K562 (cell line): ENCODE results near the gene NTRK3. TPM values are rescaled to one million over a fixed set of nuclear protein-coding genes. Genes with fewer than 3 reads are reported as not detected.

Source experiments
- ATAC-seq: fragments of 200-7000 bp; cut with Tn5 transposase; 3 replicates; pipeline ENCODE4 v1.9.1; 2020; ENCODE audit warnings: moderate library complexity
- BruUV-seq: library from RNA; stranded (reverse); fragments of 400-500 nt; replicated peaks from 2 replicates; lab custom pipeline; 2021; lab: Mats Ljungman, UMichigan
- CTCF ChIA-PET: fragments of 300-600 bp; formaldehyde crosslinking; extraction: SDS; loops from one replicate; lab custom pipeline; 2021; ENCODE audit warnings: low intra/inter-chr PET ratio; lab: Yijun Ruan, JAX
- POLR2A ChIA-PET: fragments of 300-600, 350-650 bp; sonication (Branson Sonifier 250); formaldehyde crosslinking; extraction: SDS; loops from one replicate; lab custom pipeline; 2021; ENCODE audit warnings: antibody characterized with exemption, inconsistent platforms; lab: Yijun Ruan, JAX
- DNase-seq, 4 experiments: peaks; one replicate each; pipeline versions ENCODE4 v3.0.0 to v3.0.0-alpha.2; 2011 to 2018; ENCODE audit warnings: low spot score in 3 of 4, mixed read lengths in 3 of 4; ENCODE audit errors: extremely low read depth in 1 of 4
- FAIRE-seq: peaks from 2 replicates; lab custom pipeline; 2011; peaks lifted over from hg19 to GRCh38; lab: Jason Lieb, UNC
- H2AFZ ChIP-seq: 2 replicates; pipeline ENCODE4 v1.6.0; 2011; ENCODE audit warnings: low read depth, low read length, control low read depth, inconsistent platforms
- H3K27ac ChIP-seq: fragments of 200-600 bp; 3 replicates; pipeline ENCODE4 v1.8.0; 2011; ENCODE audit warnings: low read depth, mild to moderate bottlenecking, control low read depth, inconsistent platforms, low read length, moderate library complexity, mixed read lengths; ENCODE audit errors: extremely low read depth
- H3K27me3 ChIP-seq, 2 experiments: fragments of 300-600 bp in 1 of 2; 2 replicates in 1 of 2; 3 replicates in 1 of 2; pipeline versions ENCODE4 v1.6.0 to v1.8.0; 2011; ENCODE audit warnings: inconsistent platforms in 2 of 2, low read length in 2 of 2, mild to moderate bottlenecking in 1 of 2, mixed read lengths in 1 of 2, moderate library complexity in 1 of 2; ENCODE audit not compliant: control insufficient read depth in 2 of 2, insufficient read depth in 2 of 2
- H3K36me3 ChIP-seq: fragments of 300-600 bp; 3 replicates; pipeline ENCODE4 v1.8.0; 2011; ENCODE audit warnings: mild to moderate bottlenecking, low read length, inconsistent platforms; ENCODE audit not compliant: control insufficient read depth, insufficient read depth
- H3K4me1 ChIP-seq, 2 experiments: fragments of 200-600 bp in 1 of 2; replicated peaks in 1 of 2; 2 replicates in 1 of 2; 3 replicates in 1 of 2; pipeline versions ENCODE4 v1.5.1 to v1.8.0; 2011; ENCODE audit warnings: inconsistent platforms in 2 of 2, low read length in 2 of 2, mild to moderate bottlenecking in 1 of 2, mixed read lengths in 1 of 2, moderate library complexity in 1 of 2; ENCODE audit not compliant: control insufficient read depth in 2 of 2, insufficient read depth in 2 of 2
- H3K4me2 ChIP-seq: 2 replicates; pipeline ENCODE4 v1.6.1; 2011; ENCODE audit warnings: low read length, control low read depth, inconsistent platforms, mixed read lengths; ENCODE audit not compliant: insufficient read depth
- H3K4me3 ChIP-seq: fragments of 200-600 bp; sonication (generic), shearing (Covaris generic); 2 replicates; pipeline ENCODE4 v1.5.1; 2016; ENCODE audit warnings: control low read depth, inconsistent platforms
- H3K79me2 ChIP-seq: fragments of 200-600 bp; 3 replicates; pipeline ENCODE4 v1.8.0; 2011; ENCODE audit warnings: low read length, inconsistent platforms; ENCODE audit not compliant: control insufficient read depth, insufficient read depth
- H3K9ac ChIP-seq, 2 experiments: 2 replicates each; pipeline versions ENCODE4 v1.6.0 to v1.6.1; 2011; ENCODE audit warnings: low read depth in 2 of 2, low read length in 2 of 2, control low read depth in 1 of 2, inconsistent platforms in 1 of 2, mild to moderate bottlenecking in 1 of 2, mixed read lengths in 1 of 2; ENCODE audit not compliant: insufficient read depth in 1 of 2
- H3K9me1 ChIP-seq: one replicate; pipeline ENCODE4 v1.6.0; 2011; ENCODE audit warnings: inconsistent platforms, mild to moderate bottlenecking, low read length, moderate library complexity; ENCODE audit not compliant: control insufficient read depth, insufficient read depth
- H3K9me3 ChIP-seq: replicated peaks from 2 replicates; pipeline ENCODE4 v1.5.1; 2011; ENCODE audit warnings: low read depth, low read length, inconsistent platforms; ENCODE audit not compliant: control insufficient read depth, insufficient read depth
- H4K20me1 ChIP-seq: replicated peaks from 2 replicates; pipeline ENCODE4 v1.6.1; 2011; ENCODE audit warnings: low read length, inconsistent platforms, mixed read lengths; ENCODE audit not compliant: control insufficient read depth, insufficient read depth
- BRCA1 ChIP-seq, 2 experiments: fragments of 450-650 bp in 1 of 2; sonication (generic) in 1 of 2; formaldehyde crosslinking in 1 of 2; IDR thresholded peaks; 2 replicates each; pipeline versions ENCODE4 v1.5.0 to v1.6.1; 2017 to 2020; ENCODE audit warnings: mild to moderate bottlenecking in 1 of 2, missing genetic modification reagents in 1 of 2
- LEF1 ChIP-seq: fragments of 450-650 bp; IDR thresholded peaks from 2 replicates; pipeline ENCODE4 v1.6.1; 2016; ENCODE audit warnings: mild to moderate bottlenecking
- RBBP5 ChIP-seq: fragments of 200-600 bp; sonication (generic); IDR thresholded peaks from 2 replicates; pipeline ENCODE4 v1.6.1; 2012; ENCODE audit warnings: borderline replicate concordance, mild to moderate bottlenecking, low read length, control low read depth, inconsistent platforms; ENCODE audit not compliant: insufficient read depth, poor library complexity, severe bottlenecking
- RHOXF2B ChIP-seq: fragments of 250-450 bp; sonication (Bioruptor Pico); conservative IDR thresholded peaks from 2 replicates; pipeline ENCODE4 v1.5.1; 2021
- SLC30A9 ChIP-seq: fragments of 250-450 bp; sonication (Bioruptor Pico); IDR thresholded peaks from 2 replicates; pipeline ENCODE4 v1.8.0; 2022; ENCODE audit warnings: mild to moderate bottlenecking, moderate library complexity
- ZC3H4 ChIP-seq: sonication (generic); formaldehyde crosslinking; IDR thresholded peaks from 2 replicates; pipeline ENCODE4 v1.9.0; 2021; ENCODE audit warnings: missing genetic modification reagents, borderline replicate concordance
- ZEB2 ChIP-seq: fragments of 450-650 bp; IDR thresholded peaks from 2 replicates; pipeline ENCODE4 v1.6.1; 2016
- ZNF586 ChIP-seq: fragments of 450-650 bp; formaldehyde crosslinking; conservative IDR thresholded peaks from 2 replicates; pipeline ENCODE4 v1.4.0; 2020; ENCODE audit warnings: mild to moderate bottlenecking, moderate library complexity
- WGBS: fragments of 100-300 bp; shearing (Covaris generic); methylation state at CpG from one replicate; pipeline ENCODE4 v1.1.6; 2016; ENCODE audit warnings: low coverage, mixed read lengths; ENCODE audit not compliant: insufficient coverage; ENCODE audit errors: missing lambda C conversion rate; 5-methylcytosine and 5-hydroxymethylcytosine counted together
- in situ Hi-C: fragments of 300-500 bp; cut with MboI; formaldehyde crosslinking; loops from 4 replicates; pipeline ENCODE4 v1.15.0; 2018; ENCODE audit warnings: inconsistent platforms, mixed read lengths
- intact Hi-C: fragments of 100-400 bp; cut with micrococcal nuclease; formaldehyde crosslinking; loops from 2 replicates; pipeline ENCODE4 v1.14.2; 2022
- polyA plus RNA-seq, 8 experiments: library from polyadenylated mRNA; depleted of rRNA in 4 of 8; stranded (reverse) in 5 of 8; unstranded in 3 of 8; fragments of >200 nt; fragmentation: Nextera tagmentation in 2 of 8; fragmentation: Illumina TruSeq in 1 of 8; extraction: Ambion mirVana in 2 of 8; extraction: Trizol in 1 of 8; gene quantifications; 2 replicates each; pipeline versions ENCODE4 v1.2.1 to v1.2.3, GENCODE V29; 2011 to 2014; ENCODE audit warnings: inconsistent platforms in 1 of 8, missing spikeins in 1 of 8
- total RNA-seq, 7 experiments: library from RNA; depleted of rRNA in 6 of 7; stranded (reverse); fragments of >200 nt in 6 of 7; fragmentation: Illumina TruSeq in 2 of 7; extraction: Trizol in 2 of 7; gene quantifications; 2 replicates each; pipeline versions ENCODE4 v1.2.1 to v1.2.3, GENCODE V29; 2011 to 2021; ENCODE audit warnings: low replicate concordance in 1 of 7
- TF ChIP-seq, protein P1 (sequence below): fragments of 450-650 bp; formaldehyde crosslinking; IDR thresholded peaks from 2 replicates; pipeline ENCODE4 v1.4.0; 2020; ENCODE audit warnings: mild to moderate bottlenecking, mixed read lengths
- TF ChIP-seq, protein P2 (sequence below): fragments of 450-650 bp; IDR thresholded peaks from 2 replicates; pipeline ENCODE4 v1.6.1; 2017; ENCODE audit warnings: antibody characterized with exemption

Gene NTRK3
- total and polyA plus RNA-seq, 9 of the 15 experiments (the other 6 are each of a cell fraction or from before 2014, with no cell fraction given): 0.11 to 0.13 TPM; not detected in 7

DNA sequence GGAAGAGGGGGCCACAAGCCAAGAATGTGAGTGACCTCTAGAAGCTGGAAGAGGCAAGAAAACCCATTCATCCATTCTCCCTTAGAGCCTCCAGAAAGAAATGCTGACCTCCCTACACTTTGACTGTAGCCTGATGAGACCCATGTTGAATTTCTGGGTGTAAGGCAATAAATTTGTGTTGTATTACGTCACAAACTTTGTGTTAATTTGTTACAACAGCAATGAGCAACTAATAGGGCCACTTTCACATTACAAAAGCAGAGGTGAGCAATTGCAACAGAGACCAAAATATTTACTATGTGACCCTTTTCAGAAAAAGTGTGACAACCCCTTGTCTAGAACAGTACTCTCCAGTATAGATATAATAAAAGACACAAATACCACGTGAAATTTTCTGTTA is 101.2 kb downstream of the NTRK3 start:
- TF ChIP-seq LEF1 (no peak), ZNF586 (CRISPR knock-in tag) (no peak), ZC3H4 (CRISPR knock-in tag) (no peak), SLC30A9 (no peak), BRCA1 (IDR thresholded peaks at IDR 0.05) (no peak), BRCA1 (CRISPR knock-in tag; IDR thresholded peaks at IDR 0.05) (no peak), RHOXF2B (CRISPR knock-in tag) (no peak), RBBP5 (no peak), ZEB2 (no peak)
- TF ChIP-seq, protein P1, sequence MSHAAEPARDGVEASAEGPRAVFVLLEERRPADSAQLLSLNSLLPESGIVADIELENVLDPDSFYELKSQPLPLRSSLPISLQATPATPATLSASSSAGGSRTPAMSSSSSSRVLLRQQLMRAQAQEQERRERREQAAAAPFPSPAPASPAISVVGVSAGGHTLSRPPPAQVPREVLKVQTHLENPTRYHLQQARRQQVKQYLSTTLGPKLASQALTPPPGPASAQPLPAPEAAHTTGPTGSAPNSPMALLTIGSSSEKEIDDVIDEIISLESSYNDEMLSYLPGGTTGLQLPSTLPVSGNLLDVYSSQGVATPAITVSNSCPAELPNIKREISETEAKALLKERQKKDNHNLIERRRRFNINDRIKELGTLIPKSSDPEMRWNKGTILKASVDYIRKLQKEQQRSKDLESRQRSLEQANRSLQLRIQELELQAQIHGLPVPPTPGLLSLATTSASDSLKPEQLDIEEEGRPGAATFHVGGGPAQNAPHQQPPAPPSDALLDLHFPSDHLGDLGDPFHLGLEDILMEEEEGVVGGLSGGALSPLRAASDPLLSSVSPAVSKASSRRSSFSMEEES: no peak
- TF ChIP-seq, protein P2, sequence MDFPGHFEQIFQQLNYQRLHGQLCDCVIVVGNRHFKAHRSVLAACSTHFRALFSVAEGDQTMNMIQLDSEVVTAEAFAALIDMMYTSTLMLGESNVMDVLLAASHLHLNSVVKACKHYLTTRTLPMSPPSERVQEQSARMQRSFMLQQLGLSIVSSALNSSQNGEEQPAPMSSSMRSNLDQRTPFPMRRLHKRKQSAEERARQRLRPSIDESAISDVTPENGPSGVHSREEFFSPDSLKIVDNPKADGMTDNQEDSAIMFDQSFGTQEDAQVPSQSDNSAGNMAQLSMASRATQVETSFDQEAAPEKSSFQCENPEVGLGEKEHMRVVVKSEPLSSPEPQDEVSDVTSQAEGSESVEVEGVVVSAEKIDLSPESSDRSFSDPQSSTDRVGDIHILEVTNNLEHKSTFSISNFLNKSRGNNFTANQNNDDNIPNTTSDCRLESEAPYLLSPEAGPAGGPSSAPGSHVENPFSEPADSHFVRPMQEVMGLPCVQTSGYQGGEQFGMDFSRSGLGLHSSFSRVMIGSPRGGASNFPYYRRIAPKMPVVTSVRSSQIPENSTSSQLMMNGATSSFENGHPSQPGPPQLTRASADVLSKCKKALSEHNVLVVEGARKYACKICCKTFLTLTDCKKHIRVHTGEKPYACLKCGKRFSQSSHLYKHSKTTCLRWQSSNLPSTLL: no peak
- no peak for FAIRE-seq
- no peaks in the 10 kb centered on the region for H4K20me1 ChIP-seq
- no peaks in the 10 kb centered on the region for H3K36me3 ChIP-seq
- no peak overlapping the region for H3K4me2 ChIP-seq
- H3K4me1 ChIP-seq: no peaks in the 10 kb centered on the region
- H3K9me3 ChIP-seq: no peaks in the 10 kb centered on the region
- H3K9ac ChIP-seq: no peak overlapping the region
- in situ Hi-C loops: no loop called here
- no peak overlapping the region for H2AFZ ChIP-seq
- ChIA-PET POLR2A (no interaction called here), CTCF (no interaction called here)
- no peak overlapping the region for H3K4me3 ChIP-seq
- H3K9me1 ChIP-seq: no peaks in the 10 kb centered on the region
- DNase-seq: no peak
- H3K79me2 ChIP-seq: no peaks in the 10 kb centered on the region
- intact Hi-C loops: no loop called here
- H3K27me3 ChIP-seq: no peaks in the 10 kb centered on the region
- ATAC-seq: no peak
- no TSS peak for BruUV-seq
- WGBS: 3% methylated on average over 2 of the region's 2 CpGs
- no peak overlapping the region for H3K27ac ChIP-seq
